Small intestine (tissue), 7 donors: ENCODE data around the gene ACSF2. TPM values are rescaled to one million over a fixed set of nuclear protein-coding genes. Genes with fewer than 3 reads are reported as not detected.
"Not testable (repeated sequence)": the region's sequence is repeated elsewhere in the genome, so short reads cannot be mapped to it uniquely, and the experiment has no call there.

Source experiments
- DNase-seq, 2 donors: peaks; one replicate each; pipeline versions ENCODE4 v3.0.0 to v3.0.0-alpha.2; 2013
- FAIRE-seq: peaks from 2 replicates; lab custom pipeline; 2012; peaks lifted over from hg19 to GRCh38; lab: Jason Lieb, UNC
- H3K27ac ChIP-seq, 3 donors: one replicate each; pipeline ENCODE4 v1.5.1; 2013; ENCODE audit warnings: low read length in 2 of 3, mild to moderate bottlenecking in 2 of 3, control low read depth in 1 of 3, inconsistent platforms in 1 of 3, low read depth in 1 of 3, moderate library complexity in 1 of 3
- H3K27me3 ChIP-seq, 3 donors: one replicate each; pipeline ENCODE4 v1.6.1; 2013; ENCODE audit warnings: low read length in 3 of 3, inconsistent platforms in 1 of 3; ENCODE audit not compliant: control insufficient read depth in 3 of 3, insufficient read depth in 3 of 3
- H3K36me3 ChIP-seq, 3 donors: one replicate each; pipeline ENCODE4 v1.6.1; 2013; ENCODE audit warnings: low read length in 3 of 3, inconsistent platforms in 1 of 3, low read depth in 1 of 3, mild to moderate bottlenecking in 1 of 3, moderate library complexity in 1 of 3; ENCODE audit not compliant: control insufficient read depth in 3 of 3, insufficient read depth in 2 of 3
- H3K4me1 ChIP-seq, 3 donors: one replicate each; pipeline ENCODE4 v1.6.1; 2013; ENCODE audit warnings: low read length in 2 of 3, inconsistent platforms in 1 of 3, low read depth in 1 of 3, mild to moderate bottlenecking in 1 of 3, moderate library complexity in 1 of 3; ENCODE audit not compliant: control insufficient read depth in 3 of 3, insufficient read depth in 2 of 3
- H3K4me3 ChIP-seq, 3 donors: one replicate each; pipeline ENCODE4 v1.5.1; 2013; ENCODE audit warnings: low read length in 3 of 3, control low read depth in 1 of 3, inconsistent platforms in 1 of 3, low read depth in 1 of 3, mild to moderate bottlenecking in 1 of 3, moderate library complexity in 1 of 3
- H3K9me3 ChIP-seq, 2 donors: one replicate each; pipeline ENCODE4 v1.6.1; 2013; ENCODE audit warnings: low read depth in 1 of 2, low read length in 1 of 2; ENCODE audit not compliant: control insufficient read depth in 2 of 2, insufficient read depth in 1 of 2
- WGBS, 3 donors: extraction: QIAGEN DNeasy Blood & Tissue Kit; methylation state at CpG; one replicate each; pipeline ENCODE4 v1.1.7; 2013; 5-methylcytosine and 5-hydroxymethylcytosine counted together
- polyA plus RNA-seq, 4 donors: library from polyadenylated mRNA; stranded (reverse) in 3 of 4; unstranded in 1 of 4; fragments of 200-250 nt in 3 of 4; fragments of 120-200 nt in 1 of 4; gene quantifications; one replicate each; pipeline versions ENCODE4 v1.2.1 to v1.2.3, GENCODE V29; 2013
- donor health status: healthy with polysubstance abuse.
- donor health status: control.
- donor health status: control.
- donor health status: Bipolar disorder and iron deficiency.
- donor health status: healthy.

Gene ACSF2
- polyA plus RNA-seq, 4 donors, result 13.5 to 259 (median 117) TPM

GRCh38 chr17:50472286-50472685 is 46.3 kb downstream of the ACSF2 start:
- FAIRE-seq, result no peak
- Histone ChIP-seq H3K27ac (no peak overlapping the region), H3K4me3 (no peak overlapping the region), H3K36me3 (peaks cover 0 to 48% (median 4%) of the 10 kb centered on the region in 3 donors), H3K27me3 (peaks cover 0 to 20% (median 0%) of the 10 kb centered on the region in 3 donors), H3K4me1 (peaks cover 2 to 21% (median 3%) of the 10 kb centered on the region in 3 donors), H3K9me3 (no peaks in the 10 kb centered on the region)
- WGBS, 3 donors, result 91 to 95% (median 95%) methylated on average over 10 of the region's 10 CpGs
- no peak for DNase-seq

GRCh38 chr17:50472761-50473161 is 46.7 kb downstream of the ACSF2 start:
- 92 to 96% (median 92%) methylated on average over 13 of the region's 13 CpGs for WGBS, 3 donors
- not testable (repeated sequence) for DNase-seq, H3K4me3 ChIP-seq, H3K9me3 ChIP-seq, FAIRE-seq, H3K27ac ChIP-seq
- Histone ChIP-seq H3K36me3 (peaks cover 0 to 44% (median 4%) of the 10 kb centered on the region in 3 donors), H3K27me3 (peaks cover 0 to 15% (median 0%) of the 10 kb centered on the region in 3 donors), H3K4me1 (peaks cover 1 to 21% (median 3%) of the 10 kb centered on the region in 3 donors)

DNA sequence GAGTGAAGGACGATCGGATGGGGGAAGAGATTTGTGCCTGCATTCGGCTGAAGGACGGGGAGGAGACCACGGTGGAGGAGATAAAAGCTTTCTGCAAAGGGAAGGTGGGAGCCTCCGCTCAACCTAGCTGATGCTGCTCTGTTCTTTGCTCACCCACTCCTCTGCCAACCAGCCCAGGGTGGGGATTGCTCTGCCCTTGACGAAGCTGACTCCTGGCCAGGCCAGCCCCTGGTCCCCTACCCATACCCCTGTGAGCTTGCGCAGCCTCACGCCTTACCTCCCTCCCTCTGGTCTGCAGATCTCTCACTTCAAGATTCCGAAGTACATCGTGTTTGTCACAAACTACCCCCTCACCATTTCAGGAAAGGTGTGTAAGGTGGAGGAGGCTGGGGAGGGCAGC is 47.9 kb downstream of the ACSF2 start:
- WGBS, 3 donors, result 89 to 92% (median 92%) methylated on average over 11 of the region's 11 CpGs
- H3K9me3 ChIP-seq, result no peaks in the 10 kb centered on the region
- no peak for DNase-seq
- H3K4me3 ChIP-seq, result no peak overlapping the region
- FAIRE-seq, result no peak
- peaks cover 0 to 5% (median 0%) of the 10 kb centered on the region in 3 donors for H3K27me3 ChIP-seq
- H3K4me1 ChIP-seq, result peaks cover 0 to 20% (median 1%) of the 10 kb centered on the region in 3 donors
- peaks cover 0 to 44% (median 4%) of the 10 kb centered on the region in 3 donors for H3K36me3 ChIP-seq
- H3K27ac ChIP-seq, result no peak overlapping the region

- H3K36me3 ChIP-seq, result peaks cover 0 to 44% (median 4%) of the 10 kb centered on the region in 3 donors
- H3K9me3 ChIP-seq, result no peaks in the 10 kb centered on the region
- no peak overlapping the region for H3K27ac ChIP-seq
- peaks cover 1 to 18% (median 1%) of the 10 kb centered on the region in 3 donors for H3K4me1 ChIP-seq
- H3K4me3 ChIP-seq, result no peak overlapping the region
- DNase-seq, result no peak
- FAIRE-seq, result no peak
- no peaks in the 10 kb centered on the region for H3K27me3 ChIP-seq
- 79 to 85% (median 80%) methylated on average over 6 of the region's 6 CpGs for WGBS, 3 donors
These were observed 48.5 kb downstream of the ACSF2 start for GRCh38 chr17:50474523-50474922.

GRCh38 chr17:50475362-50475761 is 49.3 kb downstream of the ACSF2 start:
- Histone ChIP-seq H3K4me1 (peaks cover 1 to 19% (median 6%) of the 10 kb centered on the region in 3 donors), H3K27ac (no peak overlapping the region), H3K9me3 (no peaks in the 10 kb centered on the region), H3K36me3 (peaks cover 0 to 48% (median 4%) of the 10 kb centered on the region in 3 donors), H3K4me3 (no peak overlapping the region), H3K27me3 (no peaks in the 10 kb centered on the region)
- DNase-seq (no peak), FAIRE-seq (no peak)
- WGBS, 3 donors, result 49 to 74% (median 60%) methylated on average over 4 of the region's 4 CpGs

DNA sequence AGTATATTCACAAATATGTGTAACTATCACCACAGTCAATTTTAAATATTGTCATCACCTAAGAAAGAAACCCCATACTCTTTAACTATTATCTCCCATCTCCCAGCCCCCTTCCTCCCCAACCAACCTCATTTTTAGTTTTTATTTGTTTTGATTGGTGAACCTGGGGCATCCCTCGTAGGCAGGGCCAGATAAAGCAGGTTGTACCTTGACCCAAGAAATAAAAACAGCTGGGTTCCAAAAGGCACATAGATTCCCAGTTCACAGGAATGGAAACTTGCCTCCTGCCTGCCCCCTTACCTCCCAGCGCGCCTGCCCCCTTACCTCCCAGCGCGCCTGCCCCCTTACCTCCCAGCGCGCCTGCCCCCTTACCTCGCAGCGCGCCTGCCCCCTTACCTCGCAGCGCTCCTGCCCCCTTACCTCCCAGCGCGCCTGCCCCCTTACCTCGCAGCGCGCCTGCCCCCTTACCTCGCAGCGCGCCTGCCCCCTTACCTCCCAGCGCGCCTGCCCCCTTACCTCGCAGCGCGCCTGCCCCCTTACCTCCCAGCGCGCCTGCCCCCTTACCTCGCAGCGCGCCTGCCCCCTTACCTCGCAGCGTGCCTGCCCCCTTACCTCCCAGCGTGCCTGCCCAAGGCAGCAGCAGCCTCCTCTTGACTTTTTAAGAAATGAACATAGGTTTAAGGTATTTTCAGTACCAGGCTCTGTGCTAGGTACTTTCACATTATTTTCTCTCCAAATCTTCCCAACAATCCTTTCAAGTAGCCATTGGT is 49.9 kb downstream of the ACSF2 start:
- WGBS, 3 donors, result 6 to 33% (median 21%) methylated on average over 21 to 33 of the region's 33 CpGs
- not testable (repeated sequence) for FAIRE-seq, H3K9me3 ChIP-seq, H3K27me3 ChIP-seq
- Histone ChIP-seq H3K36me3 (peaks cover 0 to 43% (median 4%) of the 10 kb centered on the region in 3 donors), H3K4me3 (peak overlapping the region in 2 of 3 donors; percentile 33 to 47), H3K27ac (peak overlapping the region in 1 of 3 donors; percentile 56), H3K4me1 (peaks cover 1 to 19% (median 6%) of the 10 kb centered on the region in 3 donors)
- peak; percentile 74 to 84 for DNase-seq

GRCh38 chr17:50476545-50477315 is 50.7 kb downstream of the ACSF2 start:
- peak overlapping the region in 1 of 3 donors; percentile 56 for H3K27ac ChIP-seq
- H3K4me1 ChIP-seq, result peaks cover 1 to 19% (median 6%) of the 10 kb centered on the region in 3 donors
- peaks cover 0 to 37% (median 2%) of the 10 kb centered on the region in 3 donors for H3K36me3 ChIP-seq
- no peaks in the 10 kb centered on the region for H3K9me3 ChIP-seq
- FAIRE-seq, result no peak
- DNase-seq, result peak; percentile 63 to 79
- H3K4me3 ChIP-seq, result peak overlapping the region in 2 of 3 donors; percentile 33 to 47
- H3K27me3 ChIP-seq, result no peaks in the 10 kb centered on the region
- WGBS, 3 donors, result 42 to 66% (median 48%) methylated on average over 18 of the region's 18 CpGs

- Histone ChIP-seq H3K27me3 (no peaks in the 10 kb centered on the region), H3K9me3 (no peaks in the 10 kb centered on the region), H3K4me1 (peaks cover 1 to 22% (median 6%) of the 10 kb centered on the region in 3 donors), H3K4me3 (peak overlapping the region in 1 of 3 donors; percentile 27), H3K27ac (peak overlapping the region; percentile 64 to 91 (median 87)), H3K36me3 (peaks cover 0 to 35% (median 0%) of the 10 kb centered on the region in 3 donors)
- DNase-seq (no peak), FAIRE-seq (no peak)
- 81 to 89% (median 85%) methylated on average over 7 of the region's 7 CpGs for WGBS, 3 donors
These were observed 52.0 kb downstream of the ACSF2 start for GRCh38 chr17:50477976-50478375.
